GM21529 (cell line): ENCODE data around the gene GREM1.

ENCODE experiments used
- ATAC-seq: cut with Tn5 transposase; IDR thresholded peaks from one replicate; pipeline ENCODE4 v1.9.1; 2021; ENCODE audit not compliant: unreplicated experiment

Gene GREM1

DNA sequence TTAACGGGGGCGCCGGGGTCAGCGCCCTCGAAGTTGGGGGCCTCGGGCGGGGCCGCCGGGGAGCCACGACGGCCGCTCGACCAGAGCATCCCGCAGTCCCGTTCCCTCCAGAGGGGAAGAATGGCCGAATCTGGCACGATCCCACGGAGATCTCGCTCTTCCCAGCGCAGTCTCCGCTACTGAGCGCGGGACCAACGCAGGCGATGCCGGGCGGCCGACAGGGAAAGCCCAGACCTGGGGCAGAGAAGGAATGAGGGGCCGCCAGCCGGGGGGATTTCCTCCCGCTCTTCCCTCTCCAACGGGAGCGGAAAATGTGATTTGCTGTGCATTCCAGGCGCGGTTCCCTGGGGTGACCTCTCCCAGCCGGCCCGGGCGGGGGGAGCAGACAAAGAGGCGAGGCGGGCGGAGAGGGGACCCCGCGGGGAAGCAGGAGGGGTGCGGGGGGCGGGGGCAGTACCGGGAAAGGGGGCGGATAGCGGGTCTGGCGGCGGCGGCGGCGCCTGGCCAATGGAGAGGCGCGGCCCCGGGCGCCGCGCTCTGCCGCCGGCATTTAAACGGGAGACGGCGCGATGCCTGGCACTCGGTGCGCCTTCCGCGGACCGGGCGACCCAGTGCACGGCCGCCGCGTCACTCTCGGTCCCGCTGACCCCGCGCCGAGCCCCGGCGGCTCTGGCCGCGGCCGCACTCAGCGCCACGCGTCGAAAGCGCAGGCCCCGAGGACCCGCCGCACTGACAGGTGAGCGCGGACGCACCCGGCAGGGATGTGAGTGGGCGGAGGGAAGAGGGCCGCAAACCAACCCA lies at the start of gene GREM1:
GREM1 (plus strand) TSS at position 579 of the 801 bp plus-strand sequence. CDS start 12,687 bp downstream, outside the sequence.
- no peak for ATAC-seq

DNA sequence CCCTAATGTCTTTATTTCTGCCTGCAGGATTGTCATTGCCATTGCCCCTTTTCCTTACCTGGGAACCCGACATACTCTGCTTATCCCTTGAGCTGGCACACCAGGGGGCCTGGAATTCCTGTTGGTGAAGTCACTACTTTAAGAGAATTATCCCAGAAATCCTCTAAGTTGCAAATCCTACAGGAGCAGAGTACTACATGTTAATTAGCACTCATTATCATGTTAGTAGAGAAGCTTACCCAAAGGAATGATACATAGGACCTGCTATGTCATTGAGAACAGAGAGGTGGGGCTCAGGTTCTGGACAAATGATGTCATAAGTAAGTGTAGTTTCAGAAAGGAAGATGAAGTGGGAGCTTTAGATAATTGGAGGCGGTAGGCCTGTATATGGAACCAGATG lies 48.9 kb upstream of the GREM1 start:
- ATAC-seq, result no peak

DNA sequence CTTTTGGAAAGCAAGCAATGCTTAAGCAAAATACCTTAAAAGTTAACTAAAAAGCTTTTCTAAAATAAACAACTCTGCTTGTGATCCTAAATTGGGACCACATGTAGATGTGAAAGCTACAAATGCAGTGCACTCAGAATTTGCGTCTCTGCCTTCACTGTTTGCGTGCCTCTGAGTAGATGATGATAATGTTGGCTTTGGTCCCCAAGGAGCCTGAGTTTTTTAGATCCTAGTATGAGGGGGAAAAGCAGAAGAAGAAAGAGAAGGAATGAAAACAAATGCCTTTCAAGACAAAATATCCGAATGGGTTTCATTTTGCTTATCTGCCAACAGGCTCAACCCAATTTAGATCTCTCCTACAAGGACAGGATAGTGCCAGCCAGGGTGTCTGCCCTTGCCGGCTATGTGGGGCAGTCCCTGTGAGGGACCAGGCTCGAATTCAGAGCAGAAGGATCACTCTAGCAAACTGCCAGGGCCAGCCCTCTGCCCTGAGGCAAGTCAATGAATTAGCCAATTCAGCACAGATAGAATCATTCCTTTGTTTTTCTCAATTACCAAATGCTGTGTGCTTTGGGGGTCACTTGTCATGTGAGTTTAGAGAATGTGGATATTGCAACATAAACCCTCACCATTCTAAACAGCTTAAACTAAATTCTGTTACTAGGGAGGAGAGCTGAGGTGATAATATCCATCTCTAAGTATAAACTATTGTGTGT lies 47.8 kb upstream of the GREM1 start:
- ATAC-seq, result no peak

DNA sequence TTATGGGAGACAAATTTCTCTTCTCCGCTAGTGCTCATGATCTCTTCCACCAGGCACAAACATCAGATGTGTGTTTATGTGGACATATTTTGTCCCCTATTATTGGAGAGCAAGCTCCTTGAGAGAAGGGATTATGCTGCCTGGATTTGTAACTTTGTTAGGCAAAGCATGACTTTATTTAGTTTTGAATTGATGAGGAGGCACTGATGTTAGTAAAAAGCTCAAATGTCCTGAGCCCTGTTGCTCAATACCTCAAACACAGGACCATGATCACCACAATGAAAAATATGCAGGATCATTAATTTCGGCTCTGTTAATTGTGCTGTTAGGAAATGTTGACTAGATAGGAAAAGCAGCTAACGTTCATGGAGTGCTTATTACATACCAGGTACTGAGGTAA lies 47.2 kb upstream of the GREM1 start:
- no peak for ATAC-seq

DNA sequence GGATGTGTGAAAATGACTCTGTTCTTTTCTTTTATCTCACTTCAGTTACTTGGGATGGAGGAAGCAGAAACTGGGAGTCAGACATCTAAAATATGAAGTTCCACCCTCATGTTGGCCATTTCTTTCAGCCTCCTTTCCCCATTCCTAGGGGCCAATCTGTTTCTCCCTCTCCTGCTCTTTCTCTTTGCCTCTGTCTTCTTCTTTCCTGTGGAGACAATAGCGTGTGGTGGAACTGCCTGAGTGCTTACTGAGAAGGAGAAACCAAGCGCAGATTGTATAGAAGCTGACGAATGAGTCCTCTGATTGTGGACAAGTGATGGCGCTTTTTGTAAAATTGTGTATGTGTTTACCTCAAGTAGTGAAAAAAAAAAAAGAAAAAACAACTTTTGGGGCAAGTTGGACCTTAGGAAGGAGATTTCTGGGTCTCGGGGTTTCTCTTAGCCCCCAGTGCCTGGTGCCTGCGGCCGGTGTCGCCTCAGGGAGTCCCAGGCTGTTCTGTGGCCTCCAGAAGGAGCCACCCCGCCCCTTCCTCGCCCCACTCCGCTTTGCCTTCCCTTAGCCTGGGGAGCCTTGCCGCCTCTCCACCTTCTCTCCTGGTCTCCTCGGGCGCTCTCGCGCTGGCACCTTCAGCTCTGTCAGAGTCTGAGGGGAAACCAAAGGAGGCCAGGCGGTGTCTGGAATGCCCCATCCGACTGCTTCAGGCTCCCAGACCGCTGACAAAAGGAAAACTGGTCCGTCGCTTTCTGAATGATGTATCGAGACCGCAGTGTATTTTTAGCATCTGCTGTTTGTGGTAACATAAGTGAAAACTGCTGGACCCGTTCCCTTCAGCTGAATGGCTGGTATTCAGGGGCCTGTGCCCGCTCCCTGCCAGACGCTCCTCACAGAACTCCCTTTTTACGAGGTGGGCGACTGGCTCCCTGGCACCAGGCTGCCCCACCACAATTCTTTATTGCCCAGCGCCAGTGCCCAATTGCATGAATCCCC lies 46.2 kb upstream of the GREM1 start:
- ATAC-seq, result no peak

GRCh38 chr15:32674681-32675080 lies 43.1 kb upstream of the GREM1 start:
- no peak for ATAC-seq

DNA sequence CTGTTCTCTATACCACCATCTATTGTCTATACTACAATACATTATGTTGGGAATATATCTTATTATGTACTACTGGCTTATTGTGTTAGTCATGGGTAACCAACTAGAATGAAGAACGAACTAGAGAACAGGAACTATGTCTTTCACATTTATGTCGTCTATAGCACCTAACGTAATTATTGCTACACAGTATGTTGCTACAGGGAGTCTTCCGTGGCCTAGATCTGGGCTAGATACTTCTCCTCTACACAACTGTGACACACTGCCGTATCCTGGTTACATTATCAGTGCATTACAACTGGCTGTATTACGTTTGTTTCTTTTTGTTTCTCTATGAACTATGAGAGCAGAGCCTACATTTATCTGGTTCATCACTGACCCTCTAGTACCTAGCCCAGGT lies 42.3 kb upstream of the GREM1 start:
- no peak for ATAC-seq

DNA sequence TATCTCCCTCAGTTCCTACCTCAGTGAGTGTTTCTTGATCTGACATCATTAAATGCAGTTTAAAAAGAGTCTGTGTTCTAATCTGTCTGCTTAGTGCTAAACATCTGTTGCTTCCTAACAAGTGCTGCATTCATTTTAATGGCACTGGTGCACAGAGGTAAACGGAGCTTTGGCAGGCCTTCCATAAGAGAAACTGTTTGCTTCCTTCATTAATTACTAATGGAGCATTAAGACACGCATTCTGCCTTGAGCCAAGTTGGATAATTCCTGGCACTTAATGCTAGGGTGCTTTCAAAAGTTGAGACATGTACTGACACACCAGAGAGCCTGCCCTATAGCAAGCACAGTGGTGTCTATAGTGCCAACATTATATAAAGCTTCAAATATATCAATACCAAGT lies 41.6 kb upstream of the GREM1 start:
- ATAC-seq, result no peak

- no peak for ATAC-seq
Measured at GRCh38 chr15:32677238-32677750, 40.5 kb upstream of the GREM1 start.

DNA sequence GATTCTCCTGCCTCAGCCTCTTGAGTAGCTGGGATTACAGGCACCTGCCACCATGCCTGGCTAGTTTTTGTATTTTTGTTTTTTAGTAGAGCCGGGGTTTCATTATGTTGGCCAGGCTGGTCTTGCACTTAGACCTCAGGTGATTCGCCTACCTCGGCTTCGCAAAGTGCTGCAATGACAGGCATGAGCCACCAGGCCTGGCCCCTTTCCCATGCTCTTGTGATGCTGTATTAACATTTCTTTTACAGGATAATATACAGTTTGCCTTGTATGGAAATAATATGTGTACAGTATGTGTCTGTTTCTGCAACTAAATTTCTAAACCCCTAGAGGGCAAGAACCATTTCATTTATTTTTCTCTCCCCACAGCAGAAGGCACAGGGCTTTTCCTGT lies 38.5 kb upstream of the GREM1 start:
- ATAC-seq, result no peak

DNA sequence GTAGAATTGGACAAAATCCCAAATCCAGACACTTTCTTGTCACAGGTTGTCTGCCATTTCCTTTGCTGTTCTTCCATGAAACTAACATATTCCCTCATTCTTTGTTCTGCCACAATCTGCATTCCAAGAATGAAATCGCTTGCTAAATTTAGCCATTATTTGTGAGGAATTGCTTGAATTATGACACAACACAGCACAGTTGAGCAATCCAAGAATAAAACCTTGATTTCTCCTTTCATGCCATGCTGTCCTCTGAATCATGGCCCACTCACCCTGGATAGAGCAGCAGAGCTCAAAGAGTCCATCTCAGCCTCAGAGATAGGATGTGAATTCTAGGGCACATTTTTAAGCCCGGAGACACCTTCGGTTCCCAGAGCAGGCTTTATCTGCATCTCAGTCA lies 35.2 kb upstream of the GREM1 start:
- no peak for ATAC-seq

GRCh38 chr15:32682977-32683630 lies 34.7 kb upstream of the GREM1 start:
- no peak for ATAC-seq

DNA sequence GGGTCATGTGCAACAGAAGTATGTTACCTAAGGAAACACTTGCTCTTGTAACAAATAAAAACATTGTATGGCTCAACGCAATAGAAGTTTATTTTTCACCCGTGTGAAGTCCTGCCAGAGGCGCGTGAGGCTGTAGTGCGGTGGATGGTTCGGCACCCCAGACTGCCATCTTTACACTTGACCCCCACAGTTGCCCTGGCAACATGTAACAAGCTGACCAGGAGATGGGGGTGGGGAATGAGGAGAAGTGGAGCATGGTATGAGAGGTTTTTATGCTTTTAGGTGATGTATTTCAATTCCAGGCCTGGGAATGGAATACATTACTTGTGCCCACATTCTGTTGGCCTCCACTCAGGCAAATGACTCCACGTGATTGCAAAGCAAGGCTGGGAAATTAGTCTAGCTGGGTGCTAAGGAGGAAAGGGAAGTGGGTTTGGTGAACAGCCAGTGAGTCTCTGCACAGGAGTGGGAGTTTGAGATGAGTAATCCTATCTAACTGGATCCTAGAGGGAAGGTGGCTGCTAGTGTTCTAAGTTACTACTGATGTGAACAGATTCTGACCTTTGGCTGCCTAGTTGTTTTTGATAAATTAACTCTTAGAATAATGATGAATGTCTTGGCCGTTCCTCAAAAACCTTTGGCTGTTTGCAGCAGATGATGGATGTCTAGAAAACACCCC lies 33.8 kb upstream of the GREM1 start:
- no peak for ATAC-seq

- ATAC-seq, result no peak
Measured at GRCh38 chr15:32685576-32685975, 32.2 kb upstream of the GREM1 start.

DNA sequence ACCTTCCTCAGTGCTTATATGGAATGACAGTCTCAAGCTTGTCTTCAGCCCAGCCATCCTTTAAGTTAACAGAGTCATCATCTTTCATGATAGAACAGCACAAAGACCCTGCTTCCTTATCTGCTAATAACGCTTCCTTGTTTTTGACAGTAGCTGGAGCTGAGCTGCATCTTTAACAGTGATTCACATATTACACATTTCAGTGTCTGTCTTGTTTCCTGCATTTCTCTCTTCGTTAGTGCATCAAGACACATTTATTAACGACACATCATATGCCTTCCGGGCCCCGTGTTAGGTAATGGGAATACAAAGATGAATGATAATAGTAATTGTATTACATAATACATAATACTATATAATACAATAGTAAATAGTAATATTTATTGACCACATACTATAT lies 30.2 kb upstream of the GREM1 start:
- ATAC-seq, result no peak

GRCh38 chr15:32688151-32688639 lies 29.6 kb upstream of the GREM1 start:
- ATAC-seq, result no peak

GRCh38 chr15:32690941-32691688 lies 26.7 kb upstream of the GREM1 start:
- no peak for ATAC-seq

- no peak for ATAC-seq
Measured at GRCh38 chr15:32691689-32692038, 26.1 kb upstream of the GREM1 start.

DNA sequence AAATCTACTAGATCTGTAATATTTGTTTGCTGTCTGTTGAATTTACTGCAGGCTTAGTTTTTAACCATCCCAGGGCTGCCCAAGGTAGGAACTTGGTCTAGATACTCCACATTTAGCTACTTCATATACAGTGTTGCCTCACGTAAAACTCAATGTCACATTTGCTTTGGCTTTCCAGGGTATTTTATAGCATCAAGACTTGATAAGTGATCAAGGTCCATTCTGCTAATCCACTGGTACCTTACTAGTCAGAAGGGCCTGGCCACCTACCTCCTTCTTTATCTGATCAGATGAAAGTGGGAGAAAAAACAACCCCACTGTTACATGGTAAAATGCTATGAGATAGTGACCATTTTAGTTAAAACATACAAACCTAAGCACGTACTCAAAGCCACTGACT lies 25.5 kb upstream of the GREM1 start:
- no peak for ATAC-seq
